CD4-positive, alpha-beta T cell treated with Interleukin-17A for 4 hours (primary cell): ENCODE results near the gene NUDT8.
"Not testable (repeated sequence)": the region's sequence is repeated elsewhere in the genome, so short reads cannot be mapped to it uniquely, and the experiment has no call there.

Source experiments
- DNase-seq: peaks from one replicate; pipeline ENCODE4 v3.0.0-alpha.2; 2020; ENCODE audit warnings: mixed read lengths

NUDT8 gene, protein sequence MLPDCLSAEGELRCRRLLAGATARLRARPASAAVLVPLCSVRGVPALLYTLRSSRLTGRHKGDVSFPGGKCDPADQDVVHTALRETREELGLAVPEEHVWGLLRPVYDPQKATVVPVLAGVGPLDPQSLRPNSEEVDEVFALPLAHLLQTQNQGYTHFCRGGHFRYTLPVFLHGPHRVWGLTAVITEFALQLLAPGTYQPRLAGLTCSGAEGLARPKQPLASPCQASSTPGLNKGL

DNA sequence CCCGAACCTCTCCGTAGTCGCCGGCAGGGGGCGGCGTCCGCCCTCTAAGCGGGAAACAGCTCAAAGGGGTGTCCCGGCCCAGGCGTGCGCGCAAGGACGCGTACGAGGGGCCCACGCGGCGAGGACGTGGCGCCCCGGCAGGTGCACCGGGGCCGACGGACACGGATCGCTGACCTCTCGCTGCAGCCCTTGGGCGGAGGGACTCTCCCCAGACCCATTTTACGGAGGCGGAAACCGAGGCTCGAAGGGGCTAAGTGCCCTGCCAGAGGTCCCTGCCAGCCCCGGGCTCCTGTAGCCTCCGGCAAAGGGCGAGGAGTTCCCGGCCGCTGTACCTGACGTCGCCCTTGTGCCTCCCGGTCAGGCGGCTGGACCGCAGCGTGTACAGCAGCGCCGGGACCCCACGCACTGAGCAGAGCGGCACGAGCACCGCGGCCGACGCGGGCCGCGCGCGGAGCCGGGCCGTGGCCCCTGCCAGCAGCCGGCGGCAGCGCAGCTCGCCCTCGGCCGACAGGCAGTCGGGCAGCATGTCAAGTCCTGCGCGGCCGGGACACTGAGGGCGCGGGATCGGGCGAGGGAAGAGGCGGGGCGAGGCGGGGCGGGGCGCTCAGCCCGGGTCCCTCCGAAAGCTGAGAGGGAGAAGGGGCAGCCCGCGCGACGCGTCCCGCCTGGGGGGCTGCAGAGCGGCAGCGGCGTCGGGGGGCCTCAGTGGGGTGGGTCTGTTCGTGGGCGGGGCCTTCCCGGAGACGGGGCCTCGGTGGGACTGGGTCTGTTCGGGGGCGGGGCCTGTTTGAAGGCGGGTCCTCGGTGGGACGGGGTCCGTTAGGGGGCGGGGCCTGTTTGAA, at the start of gene NUDT8:
TSS of gene NUDT8 (minus strand) at position 552 of the 842 bp plus-strand sequence. CDS start at position 526, 26 bp downstream.
- peak; percentile 91 for DNase-seq

DNA sequence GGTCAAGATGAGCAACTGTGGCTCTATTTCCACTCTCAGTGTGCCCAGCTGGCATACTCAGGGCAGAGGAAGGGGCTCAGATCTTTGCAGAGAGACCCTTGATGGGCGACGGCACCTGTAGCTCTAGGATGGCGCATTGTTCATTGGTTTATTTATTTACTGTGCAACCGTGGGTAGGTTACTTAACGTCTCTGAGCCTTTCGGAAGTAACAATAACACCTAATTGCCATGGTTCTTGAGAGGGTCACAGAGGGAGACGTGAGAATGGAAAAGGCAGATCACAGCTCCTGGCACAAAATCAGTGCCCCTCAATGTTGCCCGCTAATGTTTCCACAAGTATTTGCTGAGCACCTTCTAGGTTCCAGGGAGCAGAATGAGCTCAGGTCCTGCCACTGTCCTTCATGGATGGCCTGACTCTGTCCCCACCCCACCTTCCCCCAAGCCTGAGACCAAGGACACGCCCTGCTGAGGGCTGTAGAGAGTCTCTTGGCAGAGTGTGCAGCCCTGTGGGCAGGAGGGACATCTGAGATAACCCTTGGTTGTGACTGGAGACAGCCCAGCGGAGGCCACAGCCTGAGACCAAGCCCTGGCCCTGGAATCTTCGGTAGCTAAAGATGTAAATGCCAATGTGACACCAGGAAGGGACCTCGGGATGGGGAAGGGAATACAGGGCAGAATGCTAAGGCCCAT, 45.5 kb upstream of the NUDT8 start:
- no peak for DNase-seq

GRCh38 chr11:67674442-67674871, 44.7 kb upstream of the NUDT8 start, which contains the start of gene ALDH3B2:
Gene ALDH3B2 (minus strand): TSS chr11:67674623. CDS start chr11:67666935, 7,688 bp downstream.
- DNase-seq: no peak

- DNase-seq: no peak
These were observed 44.2 kb upstream of the NUDT8 start for GRCh38 chr11:67673902-67674301.

DNA sequence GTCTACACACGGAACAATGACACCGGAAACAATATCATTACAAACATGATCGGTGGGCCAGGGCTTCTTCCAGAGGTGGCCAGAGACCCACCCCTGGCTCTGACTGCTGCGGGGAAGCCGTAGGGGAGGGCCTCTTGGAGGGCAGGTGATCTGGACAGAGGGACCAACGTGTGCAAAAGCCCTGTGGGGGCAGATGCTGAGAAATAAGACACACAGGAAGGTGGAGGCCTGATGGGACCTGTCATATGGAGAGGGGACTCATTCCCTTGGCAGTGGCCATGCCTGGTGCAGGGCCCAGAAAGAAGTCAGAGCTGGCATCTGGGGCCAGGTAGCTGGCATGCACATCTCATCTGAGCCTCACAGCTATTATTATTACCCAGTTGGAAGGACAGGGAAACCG, 43.6 kb upstream of the NUDT8 start:
- DNase-seq: no peak

DNA sequence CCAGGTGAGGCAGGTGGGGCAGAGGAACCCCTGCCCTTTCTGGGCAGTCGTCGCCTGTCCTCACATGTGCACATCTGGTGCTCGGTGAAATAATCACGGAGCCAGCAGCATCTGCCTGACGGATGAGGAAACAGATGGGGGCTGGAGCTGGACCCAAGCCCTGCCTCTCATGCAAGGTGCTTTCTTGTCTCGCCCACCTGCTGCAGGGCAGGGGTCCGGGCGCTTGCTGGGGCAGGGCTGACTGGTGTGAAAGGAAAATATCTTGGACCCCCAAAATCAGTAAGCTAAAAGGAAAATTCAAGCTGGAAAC, 41.4 kb upstream of the NUDT8 start:
- no peak for DNase-seq

- DNase-seq: no peak
These were observed 40.8 kb upstream of the NUDT8 start for GRCh38 chr11:67670316-67671210.

- no peak for DNase-seq
These were observed 38.4 kb upstream of the NUDT8 start for GRCh38 chr11:67668192-67668551.

DNA sequence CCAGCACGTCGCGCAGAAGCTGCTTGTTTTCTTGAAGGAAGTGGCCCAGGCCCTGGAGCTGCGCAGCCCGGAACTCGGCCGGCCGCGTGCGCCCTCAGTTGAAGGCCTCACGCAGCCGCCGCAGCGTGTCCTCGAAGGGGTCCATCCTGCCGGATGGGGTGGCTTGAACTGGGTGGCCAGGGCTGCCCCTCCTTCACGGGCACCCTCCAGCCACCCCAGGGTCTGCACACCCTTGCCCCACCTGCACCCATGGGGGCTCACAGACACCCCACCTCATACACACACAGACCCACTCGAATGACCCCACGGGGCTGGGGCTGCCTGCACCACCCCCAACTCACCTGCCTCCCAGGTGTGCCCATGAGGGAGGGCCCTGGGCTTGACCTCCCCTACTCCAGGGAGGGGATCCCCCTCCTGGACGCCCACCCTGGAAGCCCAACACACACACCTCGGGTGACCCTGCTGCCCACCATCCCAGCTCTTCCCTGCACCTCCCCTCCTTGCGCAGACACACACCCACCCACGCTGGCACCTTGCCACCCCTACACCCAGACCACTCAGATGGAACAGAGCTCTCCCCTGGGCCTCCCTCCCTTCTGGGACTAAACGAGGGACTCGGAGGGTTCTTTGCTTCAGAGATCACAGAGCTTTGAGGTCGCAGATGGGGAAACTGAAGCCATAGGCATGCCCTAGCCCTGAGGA, 37.9 kb upstream of the NUDT8 start:
- no peak for DNase-seq

DNA sequence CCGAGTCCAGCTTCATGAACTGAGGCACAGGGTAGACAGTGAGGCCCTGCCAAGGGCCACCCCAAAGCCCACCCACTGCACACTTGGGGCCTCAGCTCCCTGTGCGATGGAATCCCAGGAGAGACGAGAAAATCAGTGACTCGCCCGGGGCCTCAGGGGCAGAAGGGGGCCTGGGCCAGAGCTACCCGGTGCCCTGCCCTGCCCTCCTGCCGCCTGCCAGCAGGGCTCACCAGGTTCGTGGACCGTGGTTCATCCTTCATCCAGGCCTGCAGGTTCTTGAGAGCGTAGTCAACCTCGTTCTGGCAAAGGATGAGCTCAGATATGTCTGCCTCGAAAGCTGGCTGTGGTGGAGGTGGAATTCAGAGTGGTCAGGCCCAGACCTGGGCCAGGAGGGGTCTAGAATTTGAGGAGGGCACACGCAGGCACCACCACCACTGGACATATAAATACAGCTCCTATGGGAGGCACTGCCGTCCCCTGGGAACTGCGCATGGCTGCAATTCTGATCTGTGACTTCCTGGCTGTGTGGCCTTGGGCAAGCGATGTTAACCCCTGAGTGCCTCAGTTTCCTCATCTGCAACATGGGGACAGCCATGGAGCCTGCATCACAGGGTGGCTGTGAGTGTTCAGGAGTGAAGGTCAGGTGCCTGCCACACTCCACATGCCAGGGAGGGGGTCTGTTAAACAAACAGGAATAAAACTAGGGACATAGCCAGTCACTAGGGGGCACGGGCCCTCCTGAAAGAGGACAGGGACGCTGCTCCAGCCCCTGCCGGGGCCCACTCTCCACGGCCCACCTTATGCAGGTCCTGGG, 37.1 kb upstream of the NUDT8 start:
- no peak for DNase-seq

DNA sequence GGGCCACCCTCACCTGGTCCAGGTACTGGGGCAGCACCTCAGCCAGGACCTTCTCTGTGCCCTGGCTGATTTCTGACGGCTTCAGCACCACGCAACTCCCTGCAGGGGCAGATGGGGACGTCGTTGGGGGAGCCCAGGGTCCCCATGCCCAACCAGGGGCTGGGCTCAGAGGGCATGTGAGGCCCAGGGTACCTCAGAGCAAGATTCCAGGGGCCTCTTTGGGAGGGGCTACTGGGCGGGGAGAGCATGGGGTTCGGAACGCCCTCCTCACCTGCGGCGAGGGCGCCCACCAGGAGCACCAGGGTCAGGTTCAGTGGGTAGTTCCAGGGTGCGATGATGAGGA, 36.5 kb upstream of the NUDT8 start:
- DNase-seq: no peak

- no peak for DNase-seq
These were observed 36.0 kb upstream of the NUDT8 start for GRCh38 chr11:67665541-67666302.

DNA sequence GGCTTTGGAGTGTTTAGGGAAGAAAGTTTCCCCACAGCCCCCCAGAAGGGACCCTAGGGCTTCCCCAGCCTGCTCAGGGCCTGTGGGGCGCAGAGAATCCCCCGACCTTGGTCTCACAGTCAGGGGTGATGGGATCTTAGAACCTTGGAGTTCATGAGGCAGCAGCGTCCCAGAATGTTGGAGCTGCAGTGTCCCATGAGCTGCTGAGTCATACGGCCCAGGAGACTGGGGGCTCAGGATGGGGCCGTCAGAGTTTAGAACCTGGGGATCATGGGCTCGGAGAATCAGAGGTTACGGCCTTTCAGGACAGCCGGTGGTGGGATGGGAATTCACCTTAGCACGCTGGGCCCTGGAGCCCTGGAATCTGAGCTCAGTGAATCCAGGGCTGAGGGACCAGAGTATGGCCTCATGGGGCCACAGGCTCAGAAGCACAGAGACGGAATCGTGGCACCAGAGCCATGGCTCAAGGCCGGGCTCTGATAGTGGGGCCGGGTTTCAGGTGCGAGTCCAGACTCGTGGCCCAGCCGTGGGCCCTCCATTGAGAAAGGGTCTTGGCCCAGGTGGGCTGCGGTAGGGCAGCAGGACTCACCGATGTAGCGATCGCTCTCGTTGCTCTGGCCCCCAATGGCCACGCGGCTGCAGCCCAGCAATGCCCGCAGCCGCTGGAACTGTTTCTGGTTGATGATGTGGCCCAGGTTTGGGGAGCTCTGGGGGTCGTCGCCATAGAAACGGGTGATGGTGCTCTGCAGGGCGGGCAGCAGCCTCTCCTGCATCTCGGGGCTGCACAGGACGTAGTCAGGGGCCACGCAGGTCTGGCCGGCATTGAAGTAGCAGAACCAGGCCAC, 35.2 kb upstream of the NUDT8 start:
- no peak for DNase-seq

DNA sequence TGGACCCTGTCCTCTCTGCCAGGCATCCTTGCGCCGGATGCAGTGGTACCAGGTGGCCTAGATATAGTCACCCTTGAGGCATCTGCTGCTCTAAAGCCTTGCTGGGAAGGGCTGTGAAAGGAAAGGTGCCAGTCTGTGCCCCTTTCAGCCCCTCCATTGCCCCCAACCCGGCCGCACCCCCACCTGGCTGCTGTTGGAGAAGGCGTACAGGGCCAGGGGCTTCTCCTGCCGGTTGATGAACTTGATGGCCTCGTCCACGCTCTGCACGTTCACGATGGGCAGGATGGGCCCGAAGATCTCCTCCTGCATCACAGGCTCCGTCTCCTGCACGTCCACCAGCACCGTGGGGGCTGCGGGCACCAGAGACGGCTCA, 34.5 kb upstream of the NUDT8 start:
- DNase-seq: no peak

- no peak for DNase-seq
These were observed 33.9 kb upstream of the NUDT8 start for GRCh38 chr11:67663532-67664212.

GRCh38 chr11:67662835-67663531, 33.2 kb upstream of the NUDT8 start:
- no peak for DNase-seq

- no peak for DNase-seq
These were observed 32.6 kb upstream of the NUDT8 start for GRCh38 chr11:67662142-67662834.

DNA sequence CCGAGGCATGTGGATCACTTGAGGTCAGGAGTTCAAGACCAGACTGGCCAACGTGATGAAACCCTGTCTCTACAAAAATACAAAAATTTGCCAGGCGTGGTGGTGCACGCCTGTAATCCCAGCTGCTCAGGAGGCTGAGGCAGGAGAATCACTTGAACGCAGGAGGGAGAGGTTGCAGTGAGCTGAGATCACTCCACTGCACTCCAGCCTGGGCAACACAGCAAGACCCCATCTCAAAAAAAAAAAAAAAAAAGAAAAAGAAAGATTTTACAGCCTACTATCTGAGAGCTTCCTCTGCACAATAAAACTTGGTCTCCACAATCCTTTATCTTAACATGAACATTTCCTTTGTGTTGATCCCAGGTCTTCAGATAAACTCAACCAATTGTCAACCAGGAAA, 31.0 kb upstream of the NUDT8 start:
- not testable (repeated sequence) for DNase-seq
